ENCODE results near the gene COL8A2.

COL8A2 gene

GRCh38 chr1:36170643-36171412, 45.8 kb upstream of the COL8A2 start:
- no peak overlapping the region for H3K4me2 ChIP-seq
- H3K36me3 ChIP-seq (ENCODE audit: insufficient read depth): no peaks in the 10 kb centered on the region; the same call in 1 of the 2 replicates
- peaks cover 19% of the 10 kb centered on the region for H3K4me1 ChIP-seq (ENCODE audit: low read depth, poor library complexity, severe bottlenecking)
- TF ChIP-seq CTCF (conservative IDR thresholded peaks at IDR 0.05; ENCODE audit: low read depth, low read length): no peak
- no peak overlapping the region for H3K9ac ChIP-seq
- 0 out of 2 replicates have a peak, but pooled peaks cover 8% of the 10 kb centered on the region for H4K20me1 ChIP-seq (ENCODE audit: insufficient read depth)
- H3K79me2 ChIP-seq (ENCODE audit: insufficient read depth, low read depth): peaks cover 14% of the 10 kb centered on the region
- H3K27ac ChIP-seq: no peak overlapping the region
- H2AFZ ChIP-seq (ENCODE audit: low read depth): no peak overlapping the region
- H3K4me3 ChIP-seq (IDR thresholded peaks at IDR 0.05; ENCODE audit: insufficient read depth, low read depth, low read length): no peak overlapping the region
- H3K27me3 ChIP-seq (ENCODE audit: insufficient read depth, low read depth): no peaks in the 10 kb centered on the region

- 0 out of 2 replicates have a peak, but pooled peaks cover 8% of the 10 kb centered on the region for H4K20me1 ChIP-seq (ENCODE audit: insufficient read depth)
- H3K9ac ChIP-seq: no peak overlapping the region
- peaks cover under 1% of the 10 kb centered on the region for H3K4me1 ChIP-seq (ENCODE audit: low read depth, poor library complexity, severe bottlenecking)
- no peak overlapping the region for H2AFZ ChIP-seq (ENCODE audit: low read depth)
- H3K27ac ChIP-seq: no peak overlapping the region
- H3K79me2 ChIP-seq (ENCODE audit: insufficient read depth, low read depth): peaks cover 33% of the 10 kb centered on the region
- H3K36me3 ChIP-seq (ENCODE audit: insufficient read depth): no peaks in the 10 kb centered on the region; the same call in 1 of the 2 replicates
- no peaks in the 10 kb centered on the region for H3K27me3 ChIP-seq (ENCODE audit: insufficient read depth, low read depth)
- no peak overlapping the region for H3K4me3 ChIP-seq (IDR thresholded peaks at IDR 0.05; ENCODE audit: insufficient read depth, low read depth, low read length)
- no peak overlapping the region for H3K4me2 ChIP-seq
- TF ChIP-seq CTCF (conservative IDR thresholded peaks at IDR 0.05; ENCODE audit: low read depth, low read length): no peak
Observed at GRCh38 chr1:36168514-36168913, 43.5 kb upstream of the COL8A2 start.

- Histone ChIP-seq H3K27me3 (ENCODE audit: insufficient read depth, low read depth) (no peaks in the 10 kb centered on the region), H3K4me1 (ENCODE audit: low read depth, poor library complexity, severe bottlenecking) (no peaks in the 10 kb centered on the region), H4K20me1 (ENCODE audit: insufficient read depth) (0 out of 2 replicates have a peak, but pooled peaks cover 8% of the 10 kb centered on the region), H3K36me3 (ENCODE audit: insufficient read depth) (no peaks in the 10 kb centered on the region; the same call in 1 of the 2 replicates), H3K79me2 (ENCODE audit: insufficient read depth, low read depth) (peaks cover 46% of the 10 kb centered on the region), H3K4me2 (no peak overlapping the region), H2AFZ (ENCODE audit: low read depth) (no peak overlapping the region), H3K9ac (no peak overlapping the region), H3K27ac (no peak overlapping the region), H3K4me3 (IDR thresholded peaks at IDR 0.05; ENCODE audit: insufficient read depth, low read depth, low read length) (no peak overlapping the region)
- no peak for TF ChIP-seq CTCF (conservative IDR thresholded peaks at IDR 0.05; ENCODE audit: low read depth, low read length)
Observed at GRCh38 chr1:36166938-36167905, 42.2 kb upstream of the COL8A2 start.

- H3K4me1 ChIP-seq (ENCODE audit: low read depth, poor library complexity, severe bottlenecking): peaks cover 5% of the 10 kb centered on the region
- H3K27me3 ChIP-seq (ENCODE audit: insufficient read depth, low read depth): no peaks in the 10 kb centered on the region
- 0 out of 2 replicates have a peak, but pooled peaks cover 8% of the 10 kb centered on the region for H4K20me1 ChIP-seq (ENCODE audit: insufficient read depth)
- no peak overlapping the region for H3K9ac ChIP-seq
- H3K4me2 ChIP-seq: no peak overlapping the region
- H3K36me3 ChIP-seq (ENCODE audit: insufficient read depth): no peaks in the 10 kb centered on the region
- no peak overlapping the region for H2AFZ ChIP-seq (ENCODE audit: low read depth)
- no peak overlapping the region for H3K4me3 ChIP-seq (IDR thresholded peaks at IDR 0.05; ENCODE audit: insufficient read depth, low read depth, low read length)
- H3K27ac ChIP-seq: no peak overlapping the region
- TF ChIP-seq CTCF (conservative IDR thresholded peaks at IDR 0.05; ENCODE audit: low read depth, low read length): no peak
- peaks cover 52% of the 10 kb centered on the region for H3K79me2 ChIP-seq (ENCODE audit: insufficient read depth, low read depth)
Observed at GRCh38 chr1:36166136-36166535, 41.1 kb upstream of the COL8A2 start.
